Measurements from ENCODE around the gene KRTAP5-9.

DNA sequence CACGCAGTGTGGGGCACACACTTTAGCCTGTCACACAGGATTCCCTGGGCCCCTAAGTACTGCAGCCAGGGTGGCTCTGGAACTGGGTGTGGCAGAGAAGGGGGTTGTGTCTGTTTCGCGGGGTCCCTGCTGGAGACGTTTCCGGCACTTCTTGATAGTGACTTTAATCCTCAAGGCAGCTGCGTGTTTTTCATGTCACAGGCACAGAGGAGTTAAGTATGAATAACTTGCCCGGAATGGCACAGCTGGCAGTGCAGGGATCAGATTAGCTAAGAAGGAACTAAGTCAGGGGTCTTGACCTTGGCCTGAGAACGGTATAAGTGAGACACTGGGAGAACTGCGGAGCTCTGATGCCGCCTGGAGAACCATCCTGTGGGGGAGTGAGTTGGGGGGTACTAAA, 28.7 kb upstream of the KRTAP5-9 start:
- TF ChIP-seq, protein P1, sequence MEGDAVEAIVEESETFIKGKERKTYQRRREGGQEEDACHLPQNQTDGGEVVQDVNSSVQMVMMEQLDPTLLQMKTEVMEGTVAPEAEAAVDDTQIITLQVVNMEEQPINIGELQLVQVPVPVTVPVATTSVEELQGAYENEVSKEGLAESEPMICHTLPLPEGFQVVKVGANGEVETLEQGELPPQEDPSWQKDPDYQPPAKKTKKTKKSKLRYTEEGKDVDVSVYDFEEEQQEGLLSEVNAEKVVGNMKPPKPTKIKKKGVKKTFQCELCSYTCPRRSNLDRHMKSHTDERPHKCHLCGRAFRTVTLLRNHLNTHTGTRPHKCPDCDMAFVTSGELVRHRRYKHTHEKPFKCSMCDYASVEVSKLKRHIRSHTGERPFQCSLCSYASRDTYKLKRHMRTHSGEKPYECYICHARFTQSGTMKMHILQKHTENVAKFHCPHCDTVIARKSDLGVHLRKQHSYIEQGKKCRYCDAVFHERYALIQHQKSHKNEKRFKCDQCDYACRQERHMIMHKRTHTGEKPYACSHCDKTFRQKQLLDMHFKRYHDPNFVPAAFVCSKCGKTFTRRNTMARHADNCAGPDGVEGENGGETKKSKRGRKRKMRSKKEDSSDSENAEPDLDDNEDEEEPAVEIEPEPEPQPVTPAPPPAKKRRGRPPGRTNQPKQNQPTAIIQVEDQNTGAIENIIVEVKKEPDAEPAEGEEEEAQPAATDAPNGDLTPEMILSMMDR (IDR thresholded peaks at IDR 0.05), result no peak
- TF ChIP-seq POLR2A (IDR thresholded peaks at IDR 0.05), result no peak

Measured in lower leg skin (tissue), 3 donors.